Putamen (tissue), 1 donor: Measurements from ENCODE around the gene TCF4.
"Not testable (repeated sequence)": the region's sequence is repeated elsewhere in the genome, so short reads cannot be mapped to it uniquely, and the experiment has no call there.

ENCODE experiments used
- DNase-seq: peaks from one replicate; pipeline ENCODE4 v3.0.0-alpha.2; 2016; ENCODE audit warnings: low spot score

TCF4 gene

DNA sequence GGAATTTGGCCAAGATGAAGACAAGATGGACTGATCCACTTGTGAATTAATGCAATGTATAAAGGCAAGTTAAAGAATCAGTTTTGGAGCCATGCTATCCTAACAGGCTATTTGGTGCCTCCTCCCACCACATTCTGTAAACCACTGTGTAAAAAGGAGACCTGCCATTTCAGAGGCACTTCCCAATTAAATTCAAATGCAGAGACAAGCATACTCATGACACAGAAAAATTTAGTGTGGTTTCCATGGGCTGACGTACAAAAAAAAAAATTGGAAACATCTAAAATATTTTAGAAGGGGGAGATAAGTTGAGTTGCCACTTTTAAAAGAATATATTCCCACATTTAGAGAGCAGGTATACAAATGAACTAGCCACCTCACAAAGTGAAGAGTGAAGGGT is 112.1 kb downstream of the TCF4 start:
- no peak for DNase-seq

GRCh38 chr18:55475467-55475866 is 112.5 kb downstream of the TCF4 start:
- DNase-seq, result no peak

GRCh38 chr18:55473560-55473959 is 114.4 kb downstream of the TCF4 start:
- no peak for DNase-seq

DNA sequence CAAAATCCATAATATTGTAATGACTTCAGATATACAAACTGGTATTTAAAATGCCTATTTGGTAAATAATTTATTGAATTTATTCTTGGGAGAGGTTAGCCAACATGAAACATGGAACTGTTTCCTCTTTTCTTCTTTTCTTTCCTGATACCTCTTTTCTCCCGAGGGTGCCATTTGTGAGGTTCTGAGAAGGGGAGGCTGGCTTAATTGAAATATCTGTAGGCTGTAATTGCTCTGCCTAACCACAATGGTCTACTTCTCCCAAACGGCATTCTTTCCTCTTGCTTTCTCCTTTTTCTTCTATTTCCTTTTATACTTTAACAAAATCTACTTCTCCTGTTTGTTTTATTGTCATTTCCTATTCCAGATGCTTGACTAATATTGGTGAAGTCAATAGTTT is 114.9 kb downstream of the TCF4 start:
- no peak for DNase-seq

DNA sequence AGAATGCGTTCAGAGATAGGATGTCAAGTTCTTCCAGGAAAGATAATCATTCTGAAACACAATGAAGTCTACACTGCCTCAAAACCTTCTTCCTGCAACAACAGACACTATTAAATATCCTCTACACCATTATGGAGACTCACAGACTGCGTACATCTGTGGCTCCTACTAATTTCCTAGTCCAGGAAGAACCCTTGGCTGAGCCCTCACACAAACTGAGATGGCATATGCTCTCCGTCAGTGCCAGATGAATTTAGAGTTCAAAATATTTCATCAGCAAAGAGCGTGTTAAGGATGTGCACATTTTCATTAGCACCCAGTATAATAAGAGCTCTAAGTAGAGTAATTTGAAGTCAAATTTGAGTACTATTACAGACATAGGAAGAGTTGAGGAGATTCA is 117.2 kb downstream of the TCF4 start:
- no peak for DNase-seq

DNA sequence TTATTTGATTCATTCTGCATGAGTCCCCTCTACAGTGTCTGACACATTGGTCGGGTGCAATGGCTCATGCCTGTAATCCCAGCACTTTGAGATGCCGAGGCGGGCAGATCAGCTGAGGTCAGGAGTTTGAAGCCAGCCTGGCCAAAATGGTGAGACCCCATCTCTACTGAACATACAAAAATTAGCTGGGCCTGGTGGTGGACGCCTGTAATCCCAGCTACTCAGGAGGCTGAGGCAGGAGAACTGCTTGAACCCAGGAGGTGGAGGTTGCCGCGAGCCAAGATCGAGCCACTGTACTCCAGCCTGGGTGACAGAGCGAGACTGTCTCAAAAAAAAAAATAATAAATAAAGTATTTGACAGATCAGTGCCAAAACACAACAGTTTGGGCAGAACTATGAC is 118.9 kb downstream of the TCF4 start:
- not testable (repeated sequence) for DNase-seq

- DNase-seq, result no peak
Measured at GRCh38 chr18:55466789-55467188, 121.2 kb downstream of the TCF4 start.

DNA sequence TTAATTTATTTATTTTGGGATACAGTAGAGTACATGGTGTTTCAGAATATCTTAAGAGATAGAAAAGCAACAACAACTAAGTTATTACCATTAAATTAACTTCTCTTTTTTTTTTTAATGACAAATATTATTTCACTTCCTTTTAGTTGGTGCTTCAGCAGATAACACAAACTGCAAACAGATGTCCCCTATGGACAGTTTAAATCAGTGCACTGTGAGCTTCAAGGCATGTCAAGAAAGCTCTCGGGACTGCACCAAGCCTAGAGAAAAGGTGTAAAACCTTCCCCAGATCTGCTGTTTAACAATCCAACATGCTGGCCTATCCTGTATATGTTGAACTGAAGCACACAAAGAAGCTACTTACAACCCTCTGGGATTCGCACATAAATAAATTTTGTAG is 122.7 kb downstream of the TCF4 start:
- DNase-seq, result no peak

GRCh38 chr18:55464581-55464980 is 123.4 kb downstream of the TCF4 start:
- DNase-seq, result no peak

- DNase-seq, result no peak
Measured at GRCh38 chr18:55462652-55463051, 125.3 kb downstream of the TCF4 start.

- no peak for DNase-seq
Measured at GRCh38 chr18:55461848-55462247, 126.1 kb downstream of the TCF4 start.

- peak; percentile 72 for DNase-seq
Measured at GRCh38 chr18:55458456-55459203, 129.4 kb downstream of the TCF4 start.

- DNase-seq, result no peak
Measured at GRCh38 chr18:55457028-55457427, 131.0 kb downstream of the TCF4 start.

DNA sequence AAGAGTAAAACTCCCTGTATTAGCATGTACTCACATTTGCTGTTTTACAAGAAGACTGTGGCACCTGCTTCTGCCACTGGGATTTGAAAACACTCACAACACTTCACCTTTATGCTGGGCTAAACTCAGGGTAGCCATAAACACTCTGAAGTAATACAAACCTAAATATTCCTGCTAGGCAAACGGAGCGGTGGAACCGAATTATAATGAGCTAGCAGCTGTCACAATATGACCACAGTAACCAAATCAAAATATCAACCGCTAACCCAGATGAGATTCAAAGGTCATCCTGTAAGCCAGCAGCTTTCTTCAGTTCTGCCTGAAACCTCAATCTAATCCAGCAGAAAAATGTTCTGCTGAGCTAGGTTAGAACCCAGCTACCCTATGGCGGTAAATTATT is 132.1 kb downstream of the TCF4 start:
- DNase-seq, result no peak

GRCh38 chr18:55453186-55453585 is 134.8 kb downstream of the TCF4 start:
- DNase-seq, result no peak

DNA sequence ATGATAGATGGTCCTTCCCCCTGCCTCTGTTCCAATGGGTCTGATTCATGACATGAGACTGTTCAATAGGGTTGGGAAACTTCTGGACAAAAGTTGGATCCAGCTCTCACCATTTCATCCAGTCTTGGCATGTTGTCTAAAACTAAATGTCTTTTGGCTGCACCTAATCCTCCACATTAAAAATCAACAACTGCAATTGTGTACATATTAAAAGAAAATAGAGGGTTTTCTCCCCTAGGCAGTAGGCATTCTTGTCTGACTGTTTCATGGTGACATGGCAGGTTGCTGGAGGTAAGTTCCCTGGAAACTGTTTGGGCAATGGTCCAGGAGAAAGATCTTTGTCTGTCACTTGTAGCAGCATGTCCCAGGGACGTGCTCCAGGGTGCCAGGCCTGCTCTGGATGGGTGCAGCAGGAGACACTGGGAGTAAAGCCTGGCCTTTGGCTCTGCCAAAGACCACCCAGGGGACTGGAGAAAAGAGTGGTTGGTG is 135.8 kb downstream of the TCF4 start:
- no peak for DNase-seq

DNA sequence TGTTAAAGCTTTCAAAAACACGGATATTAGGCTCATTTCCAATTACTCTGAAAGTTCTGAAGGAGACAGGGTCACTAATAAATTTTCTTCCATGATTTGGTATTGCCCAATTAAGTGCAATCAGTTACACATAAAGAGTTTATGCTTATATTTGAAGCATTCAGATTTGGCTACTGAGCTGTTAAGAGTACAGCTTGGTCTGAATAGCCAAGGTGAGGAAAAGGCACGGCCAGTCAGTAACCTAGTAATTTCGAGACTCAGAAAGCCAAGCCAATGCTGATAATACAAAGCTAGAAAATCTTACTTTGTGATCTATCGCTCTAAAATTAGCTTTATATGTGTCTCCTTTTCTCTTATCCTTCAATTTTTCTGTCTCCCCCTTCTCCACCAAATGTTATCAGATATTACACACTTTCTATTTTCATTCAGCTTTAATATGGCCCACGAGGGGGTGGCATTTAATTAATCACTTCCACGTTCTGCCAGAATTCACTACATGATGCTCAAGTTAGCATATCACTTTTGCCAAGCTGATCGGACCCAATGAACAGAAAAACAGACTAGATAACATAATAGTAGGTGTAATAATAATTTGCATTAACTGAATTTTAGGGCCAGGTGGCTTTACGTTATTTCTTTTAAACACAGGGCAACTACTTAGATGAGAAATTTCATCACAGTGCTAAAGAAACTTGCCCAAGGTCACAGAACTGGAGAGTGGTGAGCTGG is 138.4 kb downstream of the TCF4 start:
- no peak for DNase-seq

DNA sequence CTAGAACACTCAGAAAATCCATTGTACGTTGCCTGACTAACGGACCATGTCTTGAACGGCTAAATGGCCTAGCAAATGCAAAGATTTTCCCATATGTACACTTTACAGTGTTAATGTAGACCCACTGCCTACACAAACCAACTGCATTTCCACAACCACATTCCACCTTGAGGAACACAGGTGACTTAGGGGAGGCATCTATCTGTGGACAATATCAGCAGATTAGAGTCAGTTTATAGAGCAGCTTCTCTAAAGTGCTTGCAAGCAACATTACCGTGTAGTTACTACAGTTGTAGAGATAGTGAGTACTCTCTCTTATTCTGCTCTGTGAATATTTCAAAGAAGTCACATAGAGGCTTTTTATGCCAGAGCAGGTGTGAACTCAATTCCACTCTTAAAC is 139.6 kb downstream of the TCF4 start:
- DNase-seq, result no peak

GRCh38 chr18:55447672-55448018 is 140.3 kb downstream of the TCF4 start:
- no peak for DNase-seq

GRCh38 chr18:55446996-55447671 is 140.9 kb downstream of the TCF4 start:
- DNase-seq, result no peak

DNA sequence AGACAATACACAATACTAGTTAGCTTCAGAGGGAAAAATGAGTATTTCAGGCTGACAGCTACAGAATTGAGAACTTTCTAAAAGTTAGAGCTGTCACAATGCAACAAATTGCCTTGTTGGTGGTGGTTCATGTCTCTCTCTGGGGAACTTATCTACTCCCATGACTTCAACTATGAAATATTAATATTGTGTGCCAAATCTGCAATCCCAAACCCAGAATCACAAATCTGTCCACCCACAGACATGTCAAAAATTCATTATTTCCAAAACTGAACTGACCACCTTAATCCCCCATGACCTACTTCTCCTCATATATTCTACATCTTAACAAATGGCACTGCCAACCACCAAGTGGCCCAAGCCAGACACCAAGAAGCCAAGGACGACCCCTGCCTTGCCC is 143.5 kb downstream of the TCF4 start:
- DNase-seq, result no peak

DNA sequence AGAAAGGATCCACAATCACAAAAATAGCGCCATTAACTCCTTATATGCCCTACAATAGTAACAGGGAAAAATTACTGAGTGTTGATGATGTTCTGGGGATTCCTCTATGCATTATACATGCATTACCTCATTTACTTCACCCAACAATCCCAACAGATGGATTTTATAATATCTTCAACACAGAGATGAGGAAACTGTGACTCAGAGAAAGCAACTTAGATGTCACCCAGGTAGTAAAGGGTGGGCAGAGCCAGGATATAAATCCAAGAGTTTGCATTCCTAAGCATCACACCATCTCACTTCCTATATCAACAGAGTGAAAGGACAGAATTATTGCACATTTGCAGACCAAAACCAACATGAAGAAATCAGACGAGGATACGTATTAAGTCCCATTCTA is 144.2 kb downstream of the TCF4 start:
- DNase-seq, result no peak

DNA sequence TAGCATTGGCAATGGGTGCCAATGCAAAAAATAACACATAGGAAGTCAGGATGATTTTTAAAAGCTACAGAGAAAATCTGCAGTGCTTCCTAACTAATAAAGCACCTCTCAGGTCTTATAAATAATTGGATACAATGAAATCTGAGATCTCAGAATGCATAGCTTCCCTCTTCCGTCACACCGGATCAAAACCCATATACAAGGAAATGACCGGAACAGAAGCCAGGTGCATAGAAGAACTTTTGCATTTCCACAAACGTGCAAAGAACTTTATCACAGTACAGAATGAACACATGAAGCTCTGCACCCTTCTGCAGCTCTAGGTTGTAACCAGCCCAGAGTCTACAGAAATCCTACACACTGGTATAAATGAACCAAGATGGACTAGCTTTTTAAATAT is 145.4 kb downstream of the TCF4 start:
- DNase-seq, result no peak
